IMR-90 (cell line): ENCODE measurements around the gene STAT5B. TPM values are rescaled to one million over a fixed set of nuclear protein-coding genes. Genes with fewer than 3 reads are reported as not detected.

Experiments used
- ATAC-seq: fragments of 200-7000 bp; cut with Tn5 transposase; 2 replicates; pipeline ENCODE4 v1.9.1; 2020; ENCODE audit warnings: low read depth, mild to moderate bottlenecking, moderate library complexity
- BruUV-seq: library from RNA; stranded (reverse); fragments of 400-500 nt; replicated peaks from 2 replicates; lab custom pipeline; 2021; lab: Mats Ljungman, UMichigan
- CTCF ChIA-PET: fragments of 300-600 bp; formaldehyde crosslinking; extraction: SDS; loops from one replicate; lab custom pipeline; 2021; ENCODE audit warnings: antibody characterized with exemption; lab: Yijun Ruan, JAX
- POLR2A ChIA-PET: fragments of 300-600 bp; sonication (Branson Sonifier 250); formaldehyde crosslinking; loops from one replicate; lab custom pipeline; 2022; ENCODE audit warnings: antibody characterized with exemption; ENCODE audit not compliant: unreplicated experiment; lab: Charles Lee
- DNase-seq: peaks from one replicate; pipeline ENCODE4 v3.0.0; 2013
- H2AFZ ChIP-seq: replicated peaks from 2 replicates; pipeline ENCODE3; 2013; ENCODE audit warnings: low read length, mild to moderate bottlenecking; ENCODE audit not compliant: poor library complexity
- H2AK5ac ChIP-seq: 2 replicates; pipeline ENCODE4 v1.6.1; 2013; ENCODE audit warnings: low read depth, low read length, inconsistent platforms
- H2AK9ac ChIP-seq: replicated peaks from 2 replicates; pipeline ENCODE3; 2013; ENCODE audit warnings: mild to moderate bottlenecking, low read depth, low read length, moderate library complexity; ENCODE audit not compliant: poor library complexity
- H2BK120ac ChIP-seq: 2 replicates; pipeline ENCODE4 v1.6.1; 2013; ENCODE audit warnings: low read depth, low read length, inconsistent platforms
- H2BK15ac ChIP-seq: 3 replicates; pipeline ENCODE4 v1.6.1; 2013; ENCODE audit warnings: low read depth, low read length, inconsistent platforms
- H2BK20ac ChIP-seq: 2 replicates; pipeline ENCODE4 v1.6.1; 2013; ENCODE audit warnings: low read depth, mild to moderate bottlenecking, inconsistent platforms, low read length, moderate library complexity
- H2BK5ac ChIP-seq: 2 replicates; pipeline ENCODE4 v1.6.1; 2013; ENCODE audit warnings: mild to moderate bottlenecking, low read depth, low read length, inconsistent platforms; ENCODE audit not compliant: poor library complexity, severe bottlenecking
- H3K14ac ChIP-seq: replicated peaks from 2 replicates; pipeline ENCODE4 v1.6.1; 2013; ENCODE audit warnings: low read depth, low read length, inconsistent platforms
- H3K18ac ChIP-seq: 2 replicates; pipeline ENCODE4 v1.6.1; 2013; ENCODE audit warnings: low read depth, low read length, control low read depth
- H3K23ac ChIP-seq: 2 replicates; pipeline ENCODE4 v1.6.1; 2013; ENCODE audit warnings: low read depth, low read length, inconsistent platforms
- H3K27ac ChIP-seq: 2 replicates; pipeline ENCODE4 v1.5.1; 2013; ENCODE audit warnings: mild to moderate bottlenecking, control low read depth, low read length; ENCODE audit not compliant: insufficient read depth
- H3K27me3 ChIP-seq: 2 replicates; pipeline ENCODE4 v1.6.1; 2013; ENCODE audit warnings: low read length; ENCODE audit not compliant: control insufficient read depth, insufficient read depth
- H3K36me3 ChIP-seq: 2 replicates; pipeline ENCODE4 v1.6.1; 2013; ENCODE audit warnings: low read length, mixed read lengths; ENCODE audit not compliant: control insufficient read depth, insufficient read depth
- H3K4ac ChIP-seq: 2 replicates; pipeline ENCODE4 v1.6.1; 2013; ENCODE audit warnings: low read depth, low read length, inconsistent platforms
- H3K4me1 ChIP-seq: 2 replicates; pipeline ENCODE4 v1.6.1; 2013; ENCODE audit warnings: low read length, mixed read lengths; ENCODE audit not compliant: control insufficient read depth, insufficient read depth
- H3K4me2 ChIP-seq: 2 replicates; pipeline ENCODE4 v1.6.1; 2013; ENCODE audit warnings: low read depth, mild to moderate bottlenecking, control low read depth, low read length, moderate library complexity
- H3K4me3 ChIP-seq: 2 replicates; pipeline ENCODE4 v1.5.1; 2013; ENCODE audit warnings: low read depth, mild to moderate bottlenecking, control low read depth, low read length, moderate library complexity; ENCODE audit not compliant: insufficient read depth
- H3K56ac ChIP-seq: 2 replicates; pipeline ENCODE4 v1.6.1; 2013; ENCODE audit warnings: low read length, inconsistent platforms; ENCODE audit not compliant: insufficient read depth; ENCODE audit errors: extremely low read depth
- H3K79me1 ChIP-seq, 2 experiments: 2 replicates each; pipeline ENCODE4 v1.6.1; 2013; ENCODE audit warnings: low read length in 2 of 2, inconsistent platforms in 1 of 2, low read depth in 1 of 2
- H3K9ac ChIP-seq: 2 replicates; pipeline ENCODE4 v1.6.1; 2013; ENCODE audit warnings: low read depth, low read length, control low read depth
- H3K9me1 ChIP-seq: 2 replicates; pipeline ENCODE4 v1.6.1; 2013; ENCODE audit warnings: low read length, inconsistent platforms; ENCODE audit not compliant: insufficient read depth
- H3K9me3 ChIP-seq: 2 replicates; pipeline ENCODE4 v1.6.1; 2013; ENCODE audit warnings: low read length; ENCODE audit not compliant: control insufficient read depth, insufficient read depth
- H4K20me1 ChIP-seq: 2 replicates; pipeline ENCODE4 v1.6.1; 2013; ENCODE audit warnings: low read length, inconsistent platforms; ENCODE audit not compliant: insufficient read depth
- H4K5ac ChIP-seq: 2 replicates; pipeline ENCODE4 v1.6.1; 2013; ENCODE audit warnings: mild to moderate bottlenecking, low read depth, low read length, control low read depth
- H4K8ac ChIP-seq, 2 experiments: 2 replicates each; pipeline ENCODE4 v1.6.1; 2013; ENCODE audit warnings: low read depth in 2 of 2, low read length in 2 of 2, control low read depth in 1 of 2, inconsistent platforms in 1 of 2
- H4K91ac ChIP-seq: 2 replicates; pipeline ENCODE4 v1.6.1; 2013; ENCODE audit warnings: low read depth, low read length, inconsistent platforms; ENCODE audit not compliant: insufficient read depth
- BHLHE40 ChIP-seq: fragments of 150-350 bp; IDR thresholded peaks from 2 replicates; pipeline ENCODE4 v1.6.1; 2016; ENCODE audit warnings: mild to moderate bottlenecking, low read depth, low read length
- CEBPB ChIP-seq: IDR thresholded peaks from 2 replicates; pipeline ENCODE4 v1.6.1; 2012; ENCODE audit warnings: low read depth, low read length, improper control_type of control experiment
- CHD1 ChIP-seq: IDR thresholded peaks from 2 replicates; pipeline ENCODE4 v1.6.1; 2012; ENCODE audit warnings: low read depth, low read length, improper control_type of control experiment
- FOS ChIP-seq: fragments of 150-350 bp; IDR thresholded peaks from 2 replicates; pipeline ENCODE4 v1.6.1; 2016; ENCODE audit warnings: low read depth, low read length
- MAZ ChIP-seq: IDR thresholded peaks from 2 replicates; pipeline ENCODE4 v1.6.1; 2012; ENCODE audit warnings: low read depth, mild to moderate bottlenecking, low read length, improper control_type of control experiment, moderate library complexity, borderline replicate concordance
- MXI1 ChIP-seq: IDR thresholded peaks from 2 replicates; pipeline ENCODE4 v1.6.1; 2012; ENCODE audit warnings: low read depth, mild to moderate bottlenecking, low read length, moderate library complexity, borderline replicate concordance
- POLR2A ChIP-seq: IDR thresholded peaks from 2 replicates; pipeline ENCODE4 v1.6.1; 2012; ENCODE audit warnings: mild to moderate bottlenecking, low read depth, low read length
- RAD21 ChIP-seq: IDR thresholded peaks from 2 replicates; pipeline ENCODE4 v1.6.1; 2012; ENCODE audit warnings: low read length, improper control_type of control experiment
- RCOR1 ChIP-seq: IDR thresholded peaks from 2 replicates; pipeline ENCODE4 v1.6.1; 2012; ENCODE audit warnings: mild to moderate bottlenecking, low read length, improper control_type of control experiment; ENCODE audit not compliant: insufficient replicate concordance
- WGBS, 2 experiments: methylation state at CpG; one replicate each; pipeline versions ENCODE4 v1.1.5 to v1.1.7; 2013; ENCODE audit warnings: missing lambda C conversion rate in 2 of 2; ENCODE audit not compliant: insufficient read length in 1 of 2; ENCODE audit errors: extremely low coverage in 2 of 2; 5-methylcytosine and 5-hydroxymethylcytosine counted together
- dilution Hi-C: fragments of 300-500 bp; cut with HindIII; formaldehyde crosslinking; loops from one replicate; pipeline ENCODE4 v1.14.3; 2018; ENCODE audit warnings: low sequenced_read_pairs; ENCODE audit not compliant: unreplicated experiment
- in situ Hi-C: fragments of 300-500 bp; cut with MboI; formaldehyde crosslinking; loops from 3 replicates; pipeline ENCODE4 v1.14.3; 2019; ENCODE audit warnings: low sequenced_read_pairs, inconsistent platforms, mixed read lengths
- intact Hi-C: fragments of 100-400 bp; cut with micrococcal nuclease; formaldehyde crosslinking; loops from 2 replicates; pipeline ENCODE4 v1.10.0; 2022
- polyA plus RNA-seq, 3 experiments: library from polyadenylated mRNA; depleted of rRNA; stranded (reverse); fragments of >200 nt; gene quantifications; 2 replicates each; pipeline ENCODE4 v1.2.3, GENCODE V29; 2012; ENCODE audit warnings: low replicate concordance in 1 of 3
- total RNA-seq: library from RNA; depleted of rRNA; stranded (reverse); fragments of >200 nt; gene quantifications from 2 replicates; pipeline ENCODE4 v1.2.3, GENCODE V29; 2012
- TF ChIP-seq, protein P1 (sequence below): fragments of 150-350 bp; IDR thresholded peaks from 2 replicates; pipeline ENCODE4 v1.6.1; 2017; ENCODE audit warnings: mild to moderate bottlenecking, antibody characterized with exemption, low read length, low read depth
- TF ChIP-seq, protein P2 (sequence below): fragments of 150-350 bp; IDR thresholded peaks from 2 replicates; pipeline ENCODE4 v1.6.1; 2016; ENCODE audit warnings: low read depth, mild to moderate bottlenecking, low read length, moderate library complexity, borderline replicate concordance
- TF ChIP-seq, protein P3 (sequence below): conservative IDR thresholded peaks from 2 replicates; pipeline ENCODE4 v1.5.1; 2012; ENCODE audit warnings: mild to moderate bottlenecking, low read depth, low read length, improper control_type of control experiment

The STAT5B gene
- total and polyA plus RNA-seq, 2 of the 4 experiments (the other 2 are of a cell fraction): 24.4 to 29.6 TPM

DNA sequence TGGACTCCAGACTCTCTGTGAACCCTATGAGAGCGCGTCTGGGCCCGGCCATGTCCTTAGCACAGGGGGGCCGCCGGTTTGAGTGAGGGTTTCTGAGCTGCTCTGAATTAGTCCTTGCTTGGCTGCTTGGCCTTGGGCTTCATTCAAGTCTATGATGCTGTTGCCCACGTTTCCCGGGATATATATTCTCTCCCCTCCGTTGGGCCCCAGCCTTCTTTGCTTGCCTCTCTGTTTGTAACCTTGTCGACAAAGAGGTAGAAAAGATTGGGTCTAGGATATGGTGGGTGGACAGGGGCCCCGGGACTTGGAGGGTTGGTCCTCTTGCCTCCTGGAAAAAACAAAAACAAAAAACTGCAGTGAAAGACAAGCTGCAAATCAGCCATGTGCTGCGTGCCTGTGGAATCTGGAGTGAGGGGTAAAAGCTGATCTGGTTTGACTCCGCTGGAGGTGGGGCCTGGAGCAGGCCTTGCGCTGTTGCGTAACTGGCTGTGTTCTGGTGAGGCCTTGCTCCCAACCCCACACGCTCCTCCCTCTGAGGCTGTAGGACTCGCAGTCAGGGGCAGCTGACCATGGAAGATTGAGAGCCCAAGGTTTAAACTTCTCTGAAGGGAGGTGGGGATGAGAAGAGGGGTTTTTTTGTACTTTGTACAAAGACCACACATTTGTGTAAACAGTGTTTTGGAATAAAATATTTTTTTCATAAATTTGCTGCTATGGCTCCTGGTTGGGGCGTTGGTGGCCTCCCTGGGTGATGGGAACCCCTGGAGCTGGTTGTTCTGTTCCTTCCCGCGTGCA is 35.2 kb upstream of the STAT5B start:
- in situ Hi-C loops (no loop called here), intact Hi-C loops (loop anchor here (2.0 kb wide), 1 partner anchor 89 kb away; no protein-coding TSS in a partner anchor), dilution Hi-C loops (no loop called here)
- H3K36me3 ChIP-seq: peaks cover 31% of the 10 kb centered on the region
- H3K56ac ChIP-seq: no peak overlapping the region
- no peak overlapping the region for H3K18ac ChIP-seq
- H3K4me1 ChIP-seq: peaks cover 11% of the 10 kb centered on the region
- H2BK20ac ChIP-seq: no peak overlapping the region
- no peak overlapping the region; the same call in 1 of the 2 replicates for H3K4me2 ChIP-seq
- H3K14ac ChIP-seq: peak overlapping the region; percentile 2; the same call in 1 of the 2 replicates
- peak overlapping the region; percentile 53 for H2AFZ ChIP-seq
- no peaks in the 10 kb centered on the region for H3K27me3 ChIP-seq
- no peak overlapping the region; the same call in 1 of the 2 replicates for H4K91ac ChIP-seq
- no peaks in the 10 kb centered on the region for H3K9me3 ChIP-seq
- DNase-seq (peak; percentile 94), ATAC-seq (peak; percentile 91)
- H4K8ac ChIP-seq: peak overlapping the region in 1 of 2 experiments; percentile 37; a peak in 1 of 4 replicates
- no peak overlapping the region for H4K5ac ChIP-seq
- H3K4ac ChIP-seq: peak overlapping the region; percentile 24; the same call in 1 of the 2 replicates
- no TSS peak for BruUV-seq
- H3K79me1 ChIP-seq: 0 out of 4 replicates have a peak, but pooled peaks cover 0 to 10% of the 10 kb centered on the region in 2 experiments
- 54% methylated on average over 5 of the region's 19 CpGs; no CpG with 5 or more reads in 1 of the 2 experiments for WGBS, 2 experiments
- H3K27ac ChIP-seq: peak overlapping the region; percentile 45
- ChIA-PET POLR2A (interaction anchor here (0.5 to 0.6 kb wide), 3 partner anchors 75 to 325 kb away, joined by 3 to 17 read pairs (median 3); no protein-coding TSS in a partner anchor), CTCF (interaction anchor here (0.6 to 1.5 kb wide), 4 partner anchors 14 to 145 kb away, joined by 3 to 4 read pairs (median 3); no protein-coding TSS in a partner anchor)
- TF ChIP-seq MXI1 (peak; percentile 85; the same call in 1 of the 2 replicates), BHLHE40 (no peak), RCOR1 (no peak), CEBPB (peak; percentile 100), RAD21 (no peak), FOS (no peak), POLR2A (no peak), MAZ (peak; percentile 73; the same call in 1 of the 2 replicates), CHD1 (no peak)
- TF ChIP-seq, protein P1, sequence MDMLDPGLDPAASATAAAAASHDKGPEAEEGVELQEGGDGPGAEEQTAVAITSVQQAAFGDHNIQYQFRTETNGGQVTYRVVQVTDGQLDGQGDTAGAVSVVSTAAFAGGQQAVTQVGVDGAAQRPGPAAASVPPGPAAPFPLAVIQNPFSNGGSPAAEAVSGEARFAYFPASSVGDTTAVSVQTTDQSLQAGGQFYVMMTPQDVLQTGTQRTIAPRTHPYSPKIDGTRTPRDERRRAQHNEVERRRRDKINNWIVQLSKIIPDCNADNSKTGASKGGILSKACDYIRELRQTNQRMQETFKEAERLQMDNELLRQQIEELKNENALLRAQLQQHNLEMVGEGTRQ: peak; percentile 57; the same call in 1 of the 2 replicates
- TF ChIP-seq, protein P2, sequence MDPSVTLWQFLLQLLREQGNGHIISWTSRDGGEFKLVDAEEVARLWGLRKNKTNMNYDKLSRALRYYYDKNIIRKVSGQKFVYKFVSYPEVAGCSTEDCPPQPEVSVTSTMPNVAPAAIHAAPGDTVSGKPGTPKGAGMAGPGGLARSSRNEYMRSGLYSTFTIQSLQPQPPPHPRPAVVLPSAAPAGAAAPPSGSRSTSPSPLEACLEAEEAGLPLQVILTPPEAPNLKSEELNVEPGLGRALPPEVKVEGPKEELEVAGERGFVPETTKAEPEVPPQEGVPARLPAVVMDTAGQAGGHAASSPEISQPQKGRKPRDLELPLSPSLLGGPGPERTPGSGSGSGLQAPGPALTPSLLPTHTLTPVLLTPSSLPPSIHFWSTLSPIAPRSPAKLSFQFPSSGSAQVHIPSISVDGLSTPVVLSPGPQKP: no peak
- TF ChIP-seq, protein P3, sequence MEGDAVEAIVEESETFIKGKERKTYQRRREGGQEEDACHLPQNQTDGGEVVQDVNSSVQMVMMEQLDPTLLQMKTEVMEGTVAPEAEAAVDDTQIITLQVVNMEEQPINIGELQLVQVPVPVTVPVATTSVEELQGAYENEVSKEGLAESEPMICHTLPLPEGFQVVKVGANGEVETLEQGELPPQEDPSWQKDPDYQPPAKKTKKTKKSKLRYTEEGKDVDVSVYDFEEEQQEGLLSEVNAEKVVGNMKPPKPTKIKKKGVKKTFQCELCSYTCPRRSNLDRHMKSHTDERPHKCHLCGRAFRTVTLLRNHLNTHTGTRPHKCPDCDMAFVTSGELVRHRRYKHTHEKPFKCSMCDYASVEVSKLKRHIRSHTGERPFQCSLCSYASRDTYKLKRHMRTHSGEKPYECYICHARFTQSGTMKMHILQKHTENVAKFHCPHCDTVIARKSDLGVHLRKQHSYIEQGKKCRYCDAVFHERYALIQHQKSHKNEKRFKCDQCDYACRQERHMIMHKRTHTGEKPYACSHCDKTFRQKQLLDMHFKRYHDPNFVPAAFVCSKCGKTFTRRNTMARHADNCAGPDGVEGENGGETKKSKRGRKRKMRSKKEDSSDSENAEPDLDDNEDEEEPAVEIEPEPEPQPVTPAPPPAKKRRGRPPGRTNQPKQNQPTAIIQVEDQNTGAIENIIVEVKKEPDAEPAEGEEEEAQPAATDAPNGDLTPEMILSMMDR: no peak
- H3K9me1 ChIP-seq: no peaks in the 10 kb centered on the region
- H3K4me3 ChIP-seq: no peak overlapping the region
- H4K20me1 ChIP-seq: no peaks in the 10 kb centered on the region
- H3K23ac ChIP-seq: no peak overlapping the region
- H2BK15ac ChIP-seq: no peak overlapping the region
- 0 out of 2 replicates have a peak overlapping the region, but pooled peaks have one; percentile 2 for H2BK120ac ChIP-seq
- H2AK5ac ChIP-seq: peak overlapping the region; percentile 58
- H2AK9ac ChIP-seq: peak overlapping the region; percentile 29
- H2BK5ac ChIP-seq: peak overlapping the region; percentile 10
- peak overlapping the region; percentile 12; the same call in 1 of the 2 replicates for H3K9ac ChIP-seq
